HG02943 (cell line): ENCODE measurements around the gene PARD3B.

ENCODE experiments used
- ATAC-seq: cut with Tn5 transposase; IDR thresholded peaks from one replicate; pipeline ENCODE4 v1.9.1; 2021; ENCODE audit warnings: mild to moderate bottlenecking, low read depth, moderate library complexity; ENCODE audit not compliant: unreplicated experiment

PARD3B gene

GRCh38 chr2:205607146-205607545, 1061.9 kb downstream of the PARD3B start:
- ATAC-seq: no peak

- ATAC-seq: no peak
Observed at GRCh38 chr2:205609113-205609512, 1063.8 kb downstream of the PARD3B start.

- no peak for ATAC-seq
Observed at GRCh38 chr2:205610437-205610836, 1065.2 kb downstream of the PARD3B start.

DNA sequence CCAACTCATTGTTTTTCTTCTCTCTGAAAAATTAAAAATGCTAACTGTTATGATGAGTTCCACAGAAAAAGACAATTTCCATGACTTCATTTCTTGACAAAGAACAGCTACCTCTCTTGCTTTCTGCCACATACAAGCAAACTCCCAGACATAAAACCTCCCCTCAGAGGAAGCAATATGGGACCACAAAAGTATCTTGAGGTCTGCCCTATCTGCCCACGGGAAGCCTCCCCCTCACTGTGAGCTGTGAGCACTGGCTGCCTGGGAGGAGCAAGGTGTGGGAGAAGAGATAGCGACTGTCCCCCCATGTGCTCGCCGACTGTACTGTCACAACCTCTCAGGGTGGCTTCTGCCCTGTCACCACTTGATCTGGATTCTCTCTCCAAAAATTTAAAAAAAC, 1067.4 kb downstream of the PARD3B start:
- ATAC-seq: no peak

DNA sequence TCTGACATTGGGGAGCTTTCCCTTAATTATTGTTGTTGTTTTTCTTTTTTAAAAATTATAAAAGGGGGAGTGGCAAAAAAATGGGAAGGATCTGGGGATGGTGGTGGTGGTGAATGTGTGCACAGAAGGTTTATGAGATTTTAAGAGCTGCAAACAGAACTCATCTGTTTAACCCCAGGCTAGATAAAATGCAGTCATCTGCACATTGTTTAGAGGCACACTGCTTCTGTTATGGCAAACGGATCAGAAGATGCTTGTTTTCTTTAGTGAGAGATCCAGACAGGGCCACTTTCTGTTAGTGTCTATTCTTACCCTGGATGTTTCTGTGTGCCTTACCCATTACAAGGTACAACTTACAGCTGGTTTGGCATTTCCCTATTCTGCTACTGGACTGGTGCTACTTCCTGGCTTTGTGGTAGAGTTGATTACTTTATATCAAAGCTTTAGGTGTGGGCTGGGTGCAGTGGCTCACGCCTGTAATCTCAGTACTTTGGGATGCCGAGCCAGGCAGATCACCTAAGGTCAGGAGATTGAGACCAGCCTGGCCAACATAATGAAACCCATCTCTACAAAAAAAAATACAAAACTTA, 1068.8 kb downstream of the PARD3B start:
- no peak for ATAC-seq

- no peak for ATAC-seq
Observed at GRCh38 chr2:205614965-205615364, 1069.7 kb downstream of the PARD3B start.

DNA sequence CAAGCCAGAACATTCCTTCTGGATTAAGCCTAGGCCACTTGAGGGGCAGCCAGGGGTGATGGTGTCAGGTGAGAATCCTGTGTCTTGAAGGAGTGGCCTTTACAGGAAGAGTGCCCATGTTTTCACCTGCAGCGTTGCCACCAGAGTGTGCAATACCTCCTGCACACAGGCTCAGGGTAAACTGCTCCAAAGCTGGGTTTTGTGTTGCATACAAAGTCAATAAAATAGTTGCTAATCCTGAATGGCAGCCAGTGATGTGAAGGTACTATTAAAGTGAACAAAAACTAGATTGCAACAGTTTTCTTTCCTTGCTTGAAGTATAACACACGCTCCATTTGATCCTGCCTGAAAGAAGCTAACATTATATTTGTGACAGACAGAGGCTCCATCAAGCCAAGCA, 1072.6 kb downstream of the PARD3B start:
- no peak for ATAC-seq

DNA sequence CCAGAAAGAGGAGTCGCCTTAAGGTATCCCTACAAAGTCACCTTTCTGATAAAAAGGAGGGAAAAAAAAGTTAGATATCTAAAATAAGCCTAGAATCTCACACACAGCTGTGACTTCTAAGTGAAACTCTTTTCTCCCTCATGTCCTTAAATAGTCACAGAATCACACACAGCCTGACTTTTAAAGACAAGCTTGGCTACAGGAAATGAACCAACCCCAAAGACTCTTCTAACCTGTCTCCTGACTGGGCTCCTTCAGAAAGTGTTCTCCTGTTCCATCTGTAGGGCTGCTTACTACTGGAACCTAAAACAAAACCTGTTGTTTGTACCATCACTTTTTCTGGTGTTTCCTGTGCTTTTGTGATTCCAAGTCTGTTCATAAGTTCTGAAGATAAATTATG, 1074.3 kb downstream of the PARD3B start:
- no peak for ATAC-seq

DNA sequence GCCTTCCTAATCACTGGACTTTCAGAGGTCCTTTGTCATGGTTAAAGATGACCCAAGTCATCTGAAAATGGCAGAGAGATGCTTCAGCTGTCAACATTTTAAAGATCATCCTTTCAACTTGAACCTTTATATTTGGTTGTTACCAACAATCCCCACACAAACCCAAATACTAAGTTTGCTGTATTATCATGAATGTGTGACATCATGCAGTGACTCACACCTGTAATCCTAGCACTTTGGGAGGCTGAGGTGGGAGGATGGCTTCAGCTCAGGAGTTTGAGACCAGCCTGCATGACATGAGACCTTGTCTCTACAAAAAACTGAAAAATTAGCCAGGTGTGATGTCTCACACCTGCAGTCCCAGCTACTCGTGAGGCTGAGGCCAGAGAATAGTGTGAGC, 1081.8 kb downstream of the PARD3B start:
- no peak for ATAC-seq

- no peak for ATAC-seq
Observed at GRCh38 chr2:205628422-205628821, 1083.1 kb downstream of the PARD3B start.

GRCh38 chr2:205629091-205629776, 1084.0 kb downstream of the PARD3B start:
- ATAC-seq: no peak

GRCh38 chr2:205633994-205634393, 1088.7 kb downstream of the PARD3B start:
- no peak for ATAC-seq

- ATAC-seq: no peak
Observed at GRCh38 chr2:205636549-205637319, 1091.5 kb downstream of the PARD3B start.

DNA sequence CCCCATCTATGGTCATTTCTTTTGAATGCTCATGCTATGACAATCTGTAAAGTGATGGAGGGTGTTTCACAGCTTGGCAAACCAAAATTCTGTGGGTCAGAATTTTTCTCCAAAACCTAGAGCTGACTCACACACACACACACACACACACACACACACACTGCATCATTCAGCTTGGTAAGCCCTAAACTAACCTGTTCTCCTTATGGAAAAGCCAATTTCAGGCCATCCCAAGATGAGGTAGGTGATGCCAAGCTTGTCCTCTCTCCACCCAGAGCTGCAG, 1092.0 kb downstream of the PARD3B start:
- no peak for ATAC-seq

- no peak for ATAC-seq
Observed at GRCh38 chr2:205637779-205638503, 1092.7 kb downstream of the PARD3B start.

DNA sequence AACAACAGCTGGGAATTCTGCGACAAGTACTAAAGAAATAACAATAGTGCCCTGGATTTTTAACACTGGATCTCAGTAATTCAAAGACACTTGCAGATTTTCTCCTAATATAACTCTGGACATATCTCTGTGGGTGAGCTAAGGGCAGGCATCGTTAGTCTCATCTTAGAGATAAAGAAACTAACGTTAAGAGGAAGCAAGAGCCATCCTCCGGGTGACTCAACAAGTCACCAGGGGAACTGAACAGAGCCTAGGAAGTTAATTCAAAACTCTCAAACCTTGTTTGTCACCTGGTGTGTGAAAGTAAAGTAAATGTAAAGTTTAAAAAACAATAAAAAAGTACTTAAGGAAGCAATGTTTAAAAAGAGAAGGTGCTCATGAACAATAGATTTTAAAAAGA, 1095.4 kb downstream of the PARD3B start:
- no peak for ATAC-seq

- ATAC-seq: no peak
Observed at GRCh38 chr2:205642599-205643356, 1097.5 kb downstream of the PARD3B start.

GRCh38 chr2:205643391-205643885, 1098.2 kb downstream of the PARD3B start:
- no peak for ATAC-seq

- ATAC-seq: no peak
Observed at GRCh38 chr2:205644018-205644417, 1098.7 kb downstream of the PARD3B start.

GRCh38 chr2:205646680-205647079, 1101.4 kb downstream of the PARD3B start:
- peak; percentile 94 for ATAC-seq
